ENCODE data around the gene RFTN1.

RFTN1 gene

GRCh38 chr3:16372362-16373292, 140.9 kb downstream of the RFTN1 start:
- DNase-seq = no peak

- DNase-seq = no peak
These were observed 142.4 kb downstream of the RFTN1 start for GRCh38 chr3:16370872-16371740.

- no peak for DNase-seq
These were observed 143.0 kb downstream of the RFTN1 start for GRCh38 chr3:16370503-16370871.

GRCh38 chr3:16369885-16370284, 143.6 kb downstream of the RFTN1 start:
- no peak for DNase-seq

GRCh38 chr3:16369276-16369675, 144.2 kb downstream of the RFTN1 start:
- no peak for DNase-seq

- no peak for DNase-seq
These were observed 146.9 kb downstream of the RFTN1 start for GRCh38 chr3:16366581-16366980.

- DNase-seq = no peak
These were observed 147.9 kb downstream of the RFTN1 start for GRCh38 chr3:16365491-16366128.

- no peak for DNase-seq
These were observed 148.5 kb downstream of the RFTN1 start for GRCh38 chr3:16364963-16365362.

- DNase-seq = no peak
These were observed 149.2 kb downstream of the RFTN1 start for GRCh38 chr3:16364323-16364722.

GRCh38 chr3:16363636-16364035, 149.9 kb downstream of the RFTN1 start:
- DNase-seq = no peak

- no peak for DNase-seq
These were observed 150.7 kb downstream of the RFTN1 start for GRCh38 chr3:16362770-16363169.

GRCh38 chr3:16361087-16361486, 152.4 kb downstream of the RFTN1 start:
- DNase-seq = no peak

GRCh38 chr3:16359331-16359730, 154.2 kb downstream of the RFTN1 start:
- no peak for DNase-seq

- DNase-seq = no peak
These were observed 155.2 kb downstream of the RFTN1 start for GRCh38 chr3:16358336-16358735.

- no peak for DNase-seq
These were observed 156.0 kb downstream of the RFTN1 start for GRCh38 chr3:16357186-16358121.

GRCh38 chr3:16355828-16356227, 157.7 kb downstream of the RFTN1 start:
- no peak for DNase-seq

GRCh38 chr3:16354291-16354690, 159.2 kb downstream of the RFTN1 start:
- no peak for DNase-seq

GRCh38 chr3:16352428-16352827, 161.1 kb downstream of the RFTN1 start:
- DNase-seq = no peak

- no peak for DNase-seq
These were observed 162.7 kb downstream of the RFTN1 start for GRCh38 chr3:16350597-16351318.

GRCh38 chr3:16349986-16350596, 163.4 kb downstream of the RFTN1 start:
- no peak for DNase-seq

GRCh38 chr3:16347548-16347947, 166.0 kb downstream of the RFTN1 start:
- no peak for DNase-seq

All from activated gamma-delta T cell treated with Interleukin-2 at 50 U/mL for 16 hours (primary cell).